GM19099 (cell line): ENCODE data around the gene CBLL1.
A peak's percentile ranks its signal among the peaks of the same experiment; 100 is the strongest.

ENCODE experiments used
- POLR2A ChIP-seq: IDR thresholded peaks from 3 replicates; pipeline ENCODE4 v1.6.1; 2011; ENCODE audit warnings: low read depth; ENCODE audit not compliant: insufficient read length; ENCODE audit errors: extremely low read depth

CBLL1 gene

DNA sequence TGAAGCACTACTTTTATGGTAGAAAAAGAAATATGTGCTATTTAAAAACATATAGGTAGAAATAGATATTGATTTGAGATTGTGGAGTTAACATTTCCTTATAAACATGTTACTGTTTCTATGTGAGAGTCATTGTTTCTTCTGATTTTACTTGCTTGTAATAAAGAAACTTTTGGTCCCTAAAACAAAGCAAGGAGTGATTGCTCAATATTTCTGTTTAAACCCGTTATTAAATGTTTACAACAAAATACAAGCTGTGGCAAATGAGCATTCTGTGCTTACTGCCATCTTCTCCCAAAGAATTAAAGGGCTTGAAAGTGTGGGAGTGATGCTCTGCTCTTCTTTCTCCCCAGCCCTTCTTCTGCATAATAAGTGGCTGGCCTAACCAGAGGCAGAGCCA, 22.7 kb upstream of the CBLL1 start:
- no peak for TF ChIP-seq POLR2A

GRCh38 chr7:107723255-107723654, 20.7 kb upstream of the CBLL1 start:
- no peak for TF ChIP-seq POLR2A

DNA sequence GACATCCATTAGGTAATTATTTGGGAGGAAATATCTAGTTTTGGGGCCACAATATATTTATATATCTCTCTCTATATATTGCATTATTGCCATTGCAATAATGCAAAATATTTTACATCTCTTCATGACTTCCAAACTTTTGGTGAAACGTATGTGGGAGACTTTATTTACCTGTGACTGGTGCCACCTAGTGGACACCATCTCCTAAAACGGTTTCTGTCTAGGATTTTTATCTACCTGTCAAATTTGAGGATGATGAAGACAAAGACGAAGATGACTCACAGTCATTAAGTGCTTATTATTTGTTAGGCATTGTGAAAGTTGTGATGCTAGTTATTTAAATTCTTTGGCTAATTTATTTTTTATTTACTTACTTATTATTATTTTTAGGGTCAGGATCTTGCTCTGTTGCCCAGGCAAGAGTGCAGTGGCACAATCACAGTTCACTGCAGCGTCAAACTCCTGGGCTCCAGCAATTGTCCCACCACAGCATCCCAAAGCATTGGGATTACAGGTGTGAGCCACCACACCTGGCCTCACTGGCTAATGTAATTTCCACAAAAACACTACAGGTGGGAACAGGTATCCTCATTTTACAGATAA, 18.7 kb upstream of the CBLL1 start:
- no peak for TF ChIP-seq POLR2A

- TF ChIP-seq POLR2A, result no peak
These were observed 17.4 kb upstream of the CBLL1 start for GRCh38 chr7:107726356-107727130.

DNA sequence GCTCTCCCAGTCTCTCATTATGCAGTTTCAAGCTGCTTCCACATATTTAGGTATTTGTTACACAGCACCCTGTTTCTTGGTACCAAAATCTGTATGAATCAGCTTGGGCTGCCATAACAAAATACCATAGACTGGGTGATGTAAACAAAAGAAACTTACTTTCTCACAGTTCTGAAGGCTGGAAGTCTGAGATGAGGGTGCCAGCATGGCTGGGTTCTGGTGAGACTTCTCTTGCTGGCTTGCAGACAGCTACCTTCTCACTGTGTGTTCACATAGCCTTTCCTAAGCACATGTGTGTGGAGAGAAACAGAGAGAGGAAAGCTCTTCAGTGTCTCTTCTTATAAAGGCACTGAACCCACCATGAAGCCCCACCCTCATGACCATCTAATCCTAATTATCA, 15.7 kb upstream of the CBLL1 start:
- TF ChIP-seq POLR2A, result no peak

DNA sequence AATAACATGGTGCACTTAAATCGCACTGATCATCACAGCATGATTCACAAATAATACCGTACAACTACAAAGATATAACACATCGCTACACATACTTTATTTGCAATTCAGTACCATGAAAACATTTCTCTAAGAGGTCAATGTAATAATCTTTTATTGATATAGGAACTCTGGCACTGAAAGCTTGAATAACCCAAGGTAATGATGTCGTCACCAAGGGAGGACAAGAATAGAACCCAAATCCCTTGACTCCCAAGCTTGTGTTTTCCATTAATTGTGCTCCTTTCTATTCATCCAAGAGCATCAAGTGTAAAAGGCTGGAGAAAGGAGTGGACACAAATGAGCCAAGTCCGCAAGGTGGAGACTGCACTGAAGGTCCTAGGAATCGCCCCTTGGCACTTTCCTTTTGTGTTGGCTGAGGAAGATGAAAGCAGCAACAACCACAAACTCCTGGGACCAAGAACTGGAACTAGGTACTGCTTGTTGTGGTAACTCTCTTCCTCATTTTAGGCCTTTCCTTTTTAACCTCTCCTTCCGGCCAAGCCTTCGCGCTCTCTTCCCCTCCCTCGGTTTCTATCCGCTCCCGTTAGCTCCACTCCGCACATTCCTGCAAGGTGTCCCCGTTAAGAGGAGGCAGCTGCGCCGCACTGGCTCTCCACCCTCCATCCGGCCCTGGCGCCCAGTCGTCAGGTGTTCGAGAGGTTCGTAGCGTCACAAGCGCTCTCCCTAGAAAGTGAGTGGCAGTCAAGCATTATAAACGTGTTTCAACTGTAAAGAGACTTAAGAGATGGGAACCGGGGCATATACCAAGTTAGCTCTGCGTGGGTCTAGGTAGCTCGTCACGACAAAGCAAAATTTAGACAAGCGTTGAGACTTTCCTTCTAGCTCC, 1.0 kb upstream of the CBLL1 start:
- TF ChIP-seq POLR2A, result peak; percentile 47

GRCh38 chr7:107744345-107744750, 406 bp downstream of the CBLL1 start:
- TF ChIP-seq POLR2A, result no peak

DNA sequence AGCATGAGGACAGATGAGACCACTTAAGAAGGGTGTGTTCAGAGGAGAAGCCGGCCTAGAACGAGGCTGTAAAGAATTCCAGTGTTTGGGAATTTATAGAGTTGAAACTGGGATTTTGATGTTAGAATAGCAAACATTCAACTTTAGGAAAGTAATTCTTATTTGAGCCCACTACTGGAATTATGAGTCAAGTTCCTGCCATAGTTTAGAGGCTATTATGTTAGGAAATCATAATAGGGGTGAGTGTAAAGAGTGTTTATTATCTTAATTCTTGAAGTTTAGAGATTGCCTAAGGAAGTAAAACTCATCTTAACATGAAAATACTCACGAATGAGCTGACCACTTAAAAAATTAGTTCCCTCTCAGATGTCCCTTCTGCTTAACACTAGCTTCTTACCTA, 2.1 kb downstream of the CBLL1 start:
- TF ChIP-seq POLR2A, result no peak

- no peak for TF ChIP-seq POLR2A
These were observed 7.2 kb downstream of the CBLL1 start for GRCh38 chr7:107751113-107751512.

DNA sequence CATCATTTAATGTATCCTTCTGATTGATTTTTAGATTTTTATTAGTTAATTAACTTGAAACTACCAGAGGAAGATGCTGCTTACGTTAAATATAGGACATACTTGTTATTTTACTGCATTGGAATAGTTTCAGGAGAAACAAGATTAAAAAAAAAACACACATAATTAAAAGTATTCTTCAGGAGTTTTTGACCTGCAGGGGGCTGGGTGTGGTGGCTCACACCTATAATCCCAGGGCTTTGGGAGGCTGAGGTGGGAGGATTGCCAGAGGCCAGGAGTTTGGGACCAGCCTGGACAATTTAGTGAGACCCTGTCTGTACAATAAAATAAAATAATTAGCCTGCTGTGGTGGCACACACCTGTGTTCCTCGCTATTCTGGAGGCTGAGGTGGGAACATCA, 10.7 kb downstream of the CBLL1 start:
- TF ChIP-seq POLR2A, result no peak

DNA sequence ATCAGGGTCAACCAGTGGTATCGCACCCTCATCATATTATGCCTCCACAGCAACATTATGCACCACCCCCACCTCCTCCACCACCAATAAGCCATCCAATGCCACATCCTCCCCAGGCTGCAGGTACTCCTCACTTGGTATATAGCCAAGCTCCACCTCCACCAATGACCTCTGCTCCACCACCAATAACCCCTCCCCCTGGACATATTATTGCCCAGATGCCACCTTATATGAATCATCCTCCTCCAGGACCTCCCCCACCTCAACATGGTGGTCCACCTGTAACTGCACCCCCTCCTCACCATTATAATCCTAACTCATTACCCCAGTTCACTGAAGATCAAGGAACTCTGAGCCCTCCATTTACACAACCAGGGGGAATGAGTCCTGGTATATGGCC, 14.7 kb downstream of the CBLL1 start:
- TF ChIP-seq POLR2A, result no peak

- no peak for TF ChIP-seq POLR2A
These were observed 23.4 kb downstream of the CBLL1 start for GRCh38 chr7:107767391-107767790.

DNA sequence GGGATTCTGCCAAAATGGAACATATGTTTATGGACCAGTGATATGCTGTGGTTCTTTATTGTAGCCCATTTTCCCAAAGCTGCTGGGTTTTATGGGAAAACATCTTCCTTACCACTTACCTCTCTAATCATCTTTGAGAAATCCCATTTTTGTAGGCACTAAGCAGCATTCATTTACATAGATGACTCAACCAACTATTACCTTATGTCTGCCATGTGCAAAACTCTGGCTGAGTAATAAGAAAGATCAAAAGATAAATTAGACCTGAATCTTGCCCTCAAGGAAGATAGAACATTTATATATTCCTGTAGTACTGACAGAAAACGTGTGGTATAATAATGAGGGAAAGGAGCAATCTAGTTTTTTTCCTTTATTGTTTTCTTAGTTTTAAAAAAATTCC, 24.3 kb downstream of the CBLL1 start:
- no peak for TF ChIP-seq POLR2A

GRCh38 chr7:107773027-107773426, 29.1 kb downstream of the CBLL1 start:
- no peak for TF ChIP-seq POLR2A

DNA sequence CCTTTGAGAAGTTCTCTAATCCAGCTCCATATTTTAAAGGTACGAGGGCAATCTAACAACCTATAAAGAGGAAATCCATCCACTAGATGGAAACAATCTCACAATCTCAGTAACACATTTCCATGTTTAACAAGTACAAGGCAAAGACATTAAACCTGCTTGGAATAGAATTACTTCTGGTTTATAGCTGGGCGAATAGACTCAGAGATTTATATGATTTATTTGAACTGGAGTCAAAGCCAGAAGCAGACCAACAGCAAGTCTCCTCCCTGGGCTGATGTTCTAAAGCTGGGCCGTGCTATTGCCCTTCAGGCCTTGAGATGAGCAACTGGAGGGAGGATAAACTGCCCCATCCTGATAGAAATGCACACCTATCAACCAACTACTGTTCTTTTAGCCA, 33.8 kb downstream of the CBLL1 start:
- TF ChIP-seq POLR2A, result no peak

DNA sequence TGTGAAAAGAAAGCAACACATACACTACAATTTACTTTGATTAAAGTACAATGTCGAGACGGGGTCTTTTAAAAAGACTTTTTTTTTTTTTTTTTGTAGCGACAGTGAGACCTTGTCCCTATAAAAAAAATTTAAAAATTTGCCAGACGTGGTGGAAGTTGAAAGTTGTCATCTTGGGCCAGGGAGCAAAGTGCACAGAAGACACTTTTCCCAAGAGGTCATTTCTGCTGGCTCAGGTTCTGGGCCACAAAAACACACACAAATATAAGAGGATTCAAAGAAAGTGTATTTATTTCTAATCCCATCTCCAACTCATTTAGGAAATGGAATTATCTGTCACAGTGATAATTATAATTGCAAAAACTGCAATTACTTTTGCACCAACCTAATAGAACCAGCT, 34.3 kb downstream of the CBLL1 start:
- TF ChIP-seq POLR2A, result no peak
